K562 (cell line): ENCODE measurements around the gene CTNNA3.

ENCODE experiments used
- AFF1 ChIP-seq, 2 experiments: fragments of 450-650 bp; IDR thresholded peaks; 2 replicates each; pipeline ENCODE4 v1.6.1; 2018; ENCODE audit warnings: mild to moderate bottlenecking in 2 of 2, low read depth in 1 of 2; ENCODE audit not compliant: partially characterized antibody in 2 of 2
- ATF7 ChIP-seq: fragments of 450-650 bp; IDR thresholded peaks from 2 replicates; pipeline ENCODE4 v1.7.1; 2014; ENCODE audit warnings: mild to moderate bottlenecking, moderate library complexity
- CTCF ChIP-seq, 3 experiments: IDR thresholded peaks in 2 of 3; conservative IDR thresholded peaks in 1 of 3; 2 replicates each; pipeline ENCODE4 v1.5.1; 2011 to 2012; ENCODE audit warnings: low read length in 3 of 3, mild to moderate bottlenecking in 3 of 3, control low read depth in 2 of 3, improper control_type of control experiment in 1 of 3, inconsistent platforms in 1 of 3, low read depth in 1 of 3, mixed read lengths in 1 of 3, moderate library complexity in 1 of 3; ENCODE audit not compliant: insufficient read depth in 2 of 3
- E2F6 ChIP-seq, 2 experiments: IDR thresholded peaks; 2 replicates each; pipeline ENCODE4 v1.6.1; 2011; ENCODE audit warnings: borderline replicate concordance in 1 of 2, control low read depth in 1 of 2, low read depth in 1 of 2, low read length in 1 of 2, mild to moderate bottlenecking in 1 of 2, mixed read lengths in 1 of 2, moderate library complexity in 1 of 2; ENCODE audit not compliant: insufficient read depth in 1 of 2, insufficient read length in 1 of 2, poor library complexity in 1 of 2, severe bottlenecking in 1 of 2; ENCODE audit errors: extremely low read depth in 1 of 2
- HOMEZ ChIP-seq: fragments of 250-450 bp; sonication (Bioruptor Pico); IDR thresholded peaks from 2 replicates; pipeline ENCODE4 v1.4.0; 2020; ENCODE audit warnings: mild to moderate bottlenecking, moderate library complexity
- JUNB ChIP-seq: fragments of 450-650 bp; formaldehyde crosslinking; conservative IDR thresholded peaks from 2 replicates; pipeline ENCODE4 v1.4.0; 2020; ENCODE audit warnings: mild to moderate bottlenecking
- MXI1 ChIP-seq: IDR thresholded peaks from 2 replicates; pipeline ENCODE4 v1.6.1; 2011; ENCODE audit warnings: low read depth, mild to moderate bottlenecking, improper control_type of control experiment, low read length
- POLR2A ChIP-seq: fragments of 450-650 bp; conservative IDR thresholded peaks from 2 replicates; pipeline ENCODE4 v1.6.1; 2016
- POLR2G ChIP-seq: fragments of 200-400 bp; formaldehyde crosslinking; IDR thresholded peaks from 2 replicates; pipeline ENCODE4 v1.6.1; 2017; ENCODE audit warnings: low read depth, mild to moderate bottlenecking, antibody characterized with exemption, low read length, moderate library complexity
- ZBTB40 ChIP-seq, 2 experiments: fragments of 450-650 bp in 1 of 2; sonication (generic) in 1 of 2; formaldehyde crosslinking in 1 of 2; IDR thresholded peaks; 2 replicates each; pipeline versions ENCODE4 v1.7.1 to v1.9.0; 2016 to 2022; ENCODE audit warnings: inconsistent platforms in 1 of 2, mild to moderate bottlenecking in 1 of 2, missing genetic modification reagents in 1 of 2
- ZNF212 ChIP-seq: fragments of 450-650 bp; formaldehyde crosslinking; IDR thresholded peaks from 2 replicates; pipeline ENCODE4 v1.4.0; 2020; ENCODE audit warnings: mild to moderate bottlenecking

GRCh38 chr10:65945061-65945460 is 1750.9 kb downstream of the CTNNA3 start:
- TF ChIP-seq ZNF212 (CRISPR knock-in tag) (no peak), CTCF (IDR thresholded peaks at IDR 0.05 in 2 of 3, conservative IDR thresholded peaks at IDR 0.05 in 1 of 3; ENCODE audit: insufficient read depth in 2 of 3, low read depth in 1 of 3, low read length in 3 of 3) (no peak), ZBTB40 (IDR thresholded peaks at IDR 0.05) (no peak), ZBTB40 (CRISPR knock-in tag; IDR thresholded peaks at IDR 0.05) (no peak), HOMEZ (CRISPR knock-in tag) (no peak), E2F6 (IDR thresholded peaks at IDR 0.05; ENCODE audit: borderline replicate concordance in 1 of 2, extremely low read depth in 1 of 2, insufficient read depth in 1 of 2, insufficient read length in 1 of 2, low read depth in 1 of 2, low read length in 1 of 2, poor library complexity in 1 of 2, severe bottlenecking in 1 of 2) (no peak), MXI1 (no peak), ATF7 (no peak), JUNB (CRISPR knock-in tag) (no peak), AFF1 (IDR thresholded peaks at IDR 0.05; ENCODE audit: low read depth in 1 of 2, partially characterized antibody in 2 of 2) (no peak), POLR2G (no peak), POLR2A (no peak)
